Left lung (tissue), 10 donors: ENCODE measurements around the gene AOPEP. TPM values are rescaled to one million over a fixed set of nuclear protein-coding genes. Genes with fewer than 3 reads are reported as not detected.

ENCODE experiments used
- ATAC-seq: fragments of 200-7000 bp; cut with Tn5 transposase; one replicate; pipeline ENCODE4 v1.9.1; 2020; ENCODE audit warnings: moderate library complexity
- DNase-seq, 4 donors: peaks; one replicate each; pipeline ENCODE4 v3.0.0-alpha.2; 2013 to 2020
- H3K27ac ChIP-seq, 2 donors: fragments of 200-600 bp; sonication (generic) in 1 of 2; one replicate each; pipeline versions ENCODE4 v1.5.0 to v1.8.0; 2020 to 2021
- H3K27me3 ChIP-seq, 2 donors: fragments of 200-600 bp; sonication (generic) in 1 of 2; one replicate each; pipeline versions ENCODE4 v1.5.0 to v1.8.0; 2020 to 2021
- H3K36me3 ChIP-seq, 2 donors: fragments of 200-600 bp; sonication (generic) in 1 of 2; one replicate each; pipeline versions ENCODE4 v1.5.0 to v1.8.0; 2020 to 2021
- H3K4me1 ChIP-seq, 2 donors: fragments of 200-600 bp; one replicate each; pipeline ENCODE4 v1.8.0; 2021
- H3K4me3 ChIP-seq, 2 donors: fragments of 200-600 bp; sonication (generic) in 1 of 2; one replicate each; pipeline versions ENCODE4 v1.5.0 to v1.8.0; 2020 to 2021; ENCODE audit warnings: mild to moderate bottlenecking in 1 of 2
- H3K9me3 ChIP-seq, 2 donors: fragments of 200-600 bp; sonication (generic) in 1 of 2; one replicate each; pipeline versions ENCODE4 v1.5.0 to v1.8.0; 2020 to 2021
- CTCF ChIP-seq, 2 donors: fragments of 200-600 bp; sonication (generic) in 1 of 2; IDR thresholded peaks; one replicate each; pipeline versions ENCODE4 v1.5.0 to v1.8.0; 2021; ENCODE audit warnings: antibody characterized with exemption in 2 of 2
- intact Hi-C, 2 donors: fragments of 100-400 bp; cut with DNase I; formaldehyde crosslinking; loops; one replicate each; pipeline versions ENCODE4 v1.11.2 to v1.14.2; 2022
- polyA plus RNA-seq, 6 donors: library from polyadenylated mRNA; unstranded; fragments of 120-200 nt; gene quantifications; one replicate each; pipeline ENCODE4 v1.2.1, GENCODE V29; 2013; ENCODE audit not compliant: insufficient read length in 6 of 6
- total RNA-seq, 2 donors: library from RNA; stranded (reverse); fragmentation: NEBNext Ultra II Directional; extraction: Animal tissue kit (Norgen Biotek cat#: 25700); gene quantifications; one replicate each; pipeline ENCODE4 v1.2.1, GENCODE V29; 2021
- donor health status: DM: no; HTN: yes; CAD: no.
- donor health status: DM: no; HTN: no; CAD: no.

AOPEP gene
- total and polyA plus RNA-seq, 8 donors = 32.5 to 83.2 (median 39.9) TPM

DNA sequence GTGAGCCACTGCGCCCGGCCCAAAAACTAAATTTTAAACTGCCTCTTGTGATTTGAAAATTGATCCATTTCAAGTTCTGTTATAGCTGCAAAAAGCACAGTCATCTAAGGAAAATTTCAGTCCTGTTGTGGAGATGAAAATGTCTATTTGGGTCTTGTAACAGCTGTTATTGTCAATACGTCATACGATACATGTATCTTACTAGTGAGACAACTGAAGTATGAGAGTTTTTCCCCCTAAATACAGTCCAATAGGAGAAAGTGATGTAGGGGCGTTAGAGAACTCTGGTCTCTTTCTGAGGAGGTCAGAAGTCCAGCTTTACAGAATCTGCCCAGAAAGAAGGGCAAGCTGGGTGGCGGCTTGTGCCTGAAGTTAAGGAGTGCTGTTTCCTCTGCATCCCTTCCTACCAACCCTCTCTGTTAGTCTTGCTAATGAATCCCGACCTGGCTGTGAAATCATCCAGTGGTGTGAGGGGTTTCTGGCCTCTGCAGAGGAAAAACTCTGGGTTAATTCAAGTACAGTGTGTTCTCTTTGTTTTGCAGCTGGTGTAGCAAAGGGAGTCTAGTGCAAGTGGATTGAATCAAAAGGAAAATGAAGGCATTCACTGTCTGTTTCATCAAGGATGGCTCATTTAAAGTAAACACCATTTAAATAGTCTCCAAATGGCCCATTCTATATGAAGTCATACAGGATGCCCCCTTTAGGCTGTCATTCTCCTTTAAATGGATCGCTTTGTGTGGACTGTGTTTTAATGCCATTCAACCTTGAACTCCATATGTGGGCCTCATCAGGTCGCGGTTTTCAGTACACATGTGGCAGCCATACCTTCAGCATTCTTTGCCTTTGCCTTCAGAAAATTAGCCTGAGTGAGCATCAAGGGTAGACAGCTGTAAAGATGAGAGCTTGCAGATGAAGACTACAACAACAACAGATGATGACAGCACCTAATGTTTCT lies 59.0 kb downstream of the AOPEP start:
- ATAC-seq (no peak), DNase-seq (no peak)
- no peak overlapping the region for H3K27ac ChIP-seq
- H3K9me3 ChIP-seq = no peaks in the 10 kb centered on the region
- H3K27me3 ChIP-seq = no peaks in the 10 kb centered on the region
- no peak for TF ChIP-seq CTCF (IDR thresholded peaks at IDR 0.05)
- H3K4me1 ChIP-seq = peaks cover 4 to 8% of the 10 kb centered on the region in 2 donors
- H3K4me3 ChIP-seq = no peak overlapping the region
- intact Hi-C loops = loop anchor here in 1 of 2 donors (5.0 kb wide), 1 partner anchor 337 kb away; no protein-coding TSS in a partner anchor
- H3K36me3 ChIP-seq = no peaks in the 10 kb centered on the region

- intact Hi-C loops = loop anchor here in 1 of 2 donors (5.0 kb wide), 1 partner anchor 336 kb away; no protein-coding TSS in a partner anchor
- H3K4me1 ChIP-seq = peaks cover 4 to 8% of the 10 kb centered on the region in 2 donors
- ATAC-seq (no peak), DNase-seq (no peak)
- H3K9me3 ChIP-seq = no peaks in the 10 kb centered on the region
- H3K27ac ChIP-seq = no peak overlapping the region
- TF ChIP-seq CTCF (IDR thresholded peaks at IDR 0.05) = no peak
- H3K27me3 ChIP-seq = no peaks in the 10 kb centered on the region
- no peaks in the 10 kb centered on the region for H3K36me3 ChIP-seq
- H3K4me3 ChIP-seq = no peak overlapping the region
These were observed 60.1 kb downstream of the AOPEP start for GRCh38 chr9:94786586-94786985.

DNA sequence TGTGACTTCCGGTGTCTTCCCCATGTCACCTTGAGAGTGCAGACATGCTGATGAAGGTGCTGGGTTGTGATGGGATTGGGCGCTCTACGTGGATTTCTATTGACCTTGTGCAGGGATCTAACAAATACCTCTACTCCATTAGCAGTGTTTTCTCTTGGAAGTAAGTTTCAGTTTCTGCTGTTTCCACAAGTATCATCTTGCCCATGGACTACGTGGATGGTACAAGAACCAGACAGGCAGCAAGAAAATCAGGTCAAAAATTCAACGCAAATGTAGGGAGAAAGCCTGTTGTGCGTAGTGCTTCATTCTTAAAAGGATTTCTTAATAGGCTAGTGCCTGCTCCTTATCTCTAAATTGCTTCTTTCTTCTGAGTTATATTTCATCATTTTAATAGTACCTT lies 60.8 kb downstream of the AOPEP start:
- no peak overlapping the region for H3K27ac ChIP-seq
- H3K27me3 ChIP-seq = no peaks in the 10 kb centered on the region
- no peaks in the 10 kb centered on the region for H3K9me3 ChIP-seq
- H3K4me3 ChIP-seq = no peak overlapping the region
- H3K4me1 ChIP-seq = peaks cover 8% of the 10 kb centered on the region in 2 donors
- TF ChIP-seq CTCF (IDR thresholded peaks at IDR 0.05) = no peak
- no peak for ATAC-seq
- DNase-seq = no peak
- intact Hi-C loops = loop anchor here in 1 of 2 donors (5.0 kb wide), 1 partner anchor 335 kb away; no protein-coding TSS in a partner anchor
- H3K36me3 ChIP-seq = no peaks in the 10 kb centered on the region

- no peak overlapping the region for H3K27ac ChIP-seq
- peaks cover 0 to 7% of the 10 kb centered on the region in 2 donors for H3K36me3 ChIP-seq
- peaks cover 4 to 5% of the 10 kb centered on the region in 2 donors for H3K4me1 ChIP-seq
- H3K9me3 ChIP-seq = no peaks in the 10 kb centered on the region
- no peak overlapping the region for H3K4me3 ChIP-seq
- DNase-seq = no peak
- no peak for ATAC-seq
- TF ChIP-seq CTCF (IDR thresholded peaks at IDR 0.05) = no peak
- intact Hi-C loops = loop anchor here in 1 of 2 donors (5.0 kb wide), 1 partner anchor 334 kb away; no protein-coding TSS in a partner anchor
- H3K27me3 ChIP-seq = no peaks in the 10 kb centered on the region
These were observed 62.1 kb downstream of the AOPEP start for GRCh38 chr9:94788570-94789105.

- Histone ChIP-seq H3K4me3 (no peak overlapping the region), H3K27ac (no peak overlapping the region), H3K36me3 (peaks cover 0 to 7% of the 10 kb centered on the region in 2 donors), H3K4me1 (peaks cover 4 to 15% of the 10 kb centered on the region in 2 donors), H3K27me3 (no peaks in the 10 kb centered on the region), H3K9me3 (no peaks in the 10 kb centered on the region)
- no peak for DNase-seq
- ATAC-seq = no peak
- TF ChIP-seq CTCF (IDR thresholded peaks at IDR 0.05) = no peak
- intact Hi-C loops = no loop called here
These were observed 64.9 kb downstream of the AOPEP start for GRCh38 chr9:94791435-94791834.
